ENCODE data around the gene ZNF536. TPM values are rescaled to one million over a fixed set of nuclear protein-coding genes. Genes with fewer than 3 reads are reported as not detected.
"Not testable (repeated sequence)": the region's sequence is repeated elsewhere in the genome, so short reads cannot be mapped to it uniquely, and the experiment has no call there.

Gene ZNF536
- total RNA-seq, 1 experiment from 2014 or later: 2.9 TPM

- Histone ChIP-seq H3K4me3 (ENCODE audit: low read depth, low read length, poor library complexity, severe bottlenecking) (no peak overlapping the region), H3K9me3 (ENCODE audit: low read depth, low read length, poor library complexity, severe bottlenecking) (no peaks in the 10 kb centered on the region), H3K27ac (ENCODE audit: low read depth, low read length, poor library complexity, severe bottlenecking) (no peak overlapping the region), H3K36me3 (ENCODE audit: insufficient read depth, low read length, poor library complexity, severe bottlenecking) (no peaks in the 10 kb centered on the region), H3K4me1 (ENCODE audit: insufficient read depth, low read length, poor library complexity, severe bottlenecking) (peaks cover 41% of the 10 kb centered on the region), H3K27me3 (replicated peaks; ENCODE audit: insufficient read depth, low read depth, low read length, poor library complexity) (no peaks in the 10 kb centered on the region)
- TF ChIP-seq CTCF (conservative IDR thresholded peaks at IDR 0.05; ENCODE audit: low read depth, low read length) (no peak), EZH2 (IDR thresholded peaks at IDR 0.05; ENCODE audit: borderline replicate concordance, low read depth, low read length, poor library complexity, severe bottlenecking) (no peak)
- CTCF ChIA-PET: no interaction called here
- no peak for DNase-seq (ENCODE audit: low spot score)
- no TSS peak for BruUV-seq (replicated peaks)
- POLR2A ChIA-PET (ENCODE audit: low non-redundant PET): no interaction called here
- intact Hi-C loops (cut with micrococcal nuclease; ENCODE audit: unreplicated experiment): no loop called here
These were observed 72.6 kb downstream of the ZNF536 start for GRCh38 chr19:30444686-30445232.

DNA sequence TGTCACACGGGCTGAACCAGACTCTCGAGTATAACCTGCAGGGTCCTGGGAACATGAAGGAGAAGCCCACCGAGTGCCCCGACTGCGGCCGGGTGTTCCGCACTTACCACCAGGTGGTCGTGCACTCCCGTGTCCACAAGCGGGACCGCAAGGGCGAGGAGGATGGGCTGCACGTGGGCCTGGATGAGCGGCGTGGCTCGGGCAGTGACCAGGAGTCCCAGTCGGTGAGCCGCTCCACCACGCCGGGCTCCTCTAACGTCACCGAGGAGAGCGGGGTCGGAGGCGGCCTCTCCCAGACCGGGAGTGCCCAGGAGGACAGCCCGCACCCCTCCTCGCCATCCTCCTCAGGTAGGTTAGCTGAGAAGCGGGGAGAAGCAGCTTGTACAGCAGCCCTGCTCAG, 73.2 kb downstream of the ZNF536 start:
- POLR2A ChIA-PET (ENCODE audit: low non-redundant PET): no interaction called here
- CTCF ChIA-PET: no interaction called here
- intact Hi-C loops (cut with micrococcal nuclease; ENCODE audit: unreplicated experiment): no loop called here

GRCh38 chr19:30446120-30446519, 73.9 kb downstream of the ZNF536 start:
- intact Hi-C loops (cut with micrococcal nuclease; ENCODE audit: unreplicated experiment); H3K9me3 ChIP-seq (ENCODE audit: low read depth, low read length, poor library complexity, severe bottlenecking); CTCF ChIA-PET; DNase-seq (ENCODE audit: low spot score); POLR2A ChIA-PET (ENCODE audit: low non-redundant PET); H3K27me3 ChIP-seq (replicated peaks; ENCODE audit: insufficient read depth, low read depth, low read length, poor library complexity); H3K4me3 ChIP-seq (ENCODE audit: low read depth, low read length, poor library complexity, severe bottlenecking); H3K36me3 ChIP-seq (ENCODE audit: insufficient read depth, low read length, poor library complexity, severe bottlenecking); BruUV-seq (replicated peaks): not testable (repeated sequence)
- Histone ChIP-seq H3K27ac (ENCODE audit: low read depth, low read length, poor library complexity, severe bottlenecking) (peak overlapping the region; percentile 43), H3K4me1 (ENCODE audit: insufficient read depth, low read length, poor library complexity, severe bottlenecking) (peaks cover 49% of the 10 kb centered on the region)

More for the DNA sequence above, 73.2 kb downstream of the ZNF536 start:
- no TSS peak for BruUV-seq (replicated peaks)
- no peak for DNase-seq (ENCODE audit: low spot score)
- Histone ChIP-seq H3K27ac (ENCODE audit: low read depth, low read length, poor library complexity, severe bottlenecking) (no peak overlapping the region), H3K36me3 (ENCODE audit: insufficient read depth, low read length, poor library complexity, severe bottlenecking) (no peaks in the 10 kb centered on the region), H3K9me3 (ENCODE audit: low read depth, low read length, poor library complexity, severe bottlenecking) (no peaks in the 10 kb centered on the region), H3K27me3 (replicated peaks; ENCODE audit: insufficient read depth, low read depth, low read length, poor library complexity) (no peaks in the 10 kb centered on the region), H3K4me1 (ENCODE audit: insufficient read depth, low read length, poor library complexity, severe bottlenecking) (peaks cover 44% of the 10 kb centered on the region), H3K4me3 (ENCODE audit: low read depth, low read length, poor library complexity, severe bottlenecking) (no peak overlapping the region)
- TF ChIP-seq CTCF (conservative IDR thresholded peaks at IDR 0.05; ENCODE audit: low read depth, low read length): no peak
- TF ChIP-seq EZH2 (IDR thresholded peaks at IDR 0.05; ENCODE audit: borderline replicate concordance, low read depth, low read length, poor library complexity, severe bottlenecking): no peak

- Histone ChIP-seq H3K36me3 (ENCODE audit: insufficient read depth, low read length, poor library complexity, severe bottlenecking) (no peaks in the 10 kb centered on the region), H3K4me1 (ENCODE audit: insufficient read depth, low read length, poor library complexity, severe bottlenecking) (peaks cover 49% of the 10 kb centered on the region), H3K27ac (ENCODE audit: low read depth, low read length, poor library complexity, severe bottlenecking) (peak overlapping the region; percentile 43), H3K9me3 (ENCODE audit: low read depth, low read length, poor library complexity, severe bottlenecking) (no peaks in the 10 kb centered on the region), H3K27me3 (replicated peaks; ENCODE audit: insufficient read depth, low read depth, low read length, poor library complexity) (no peaks in the 10 kb centered on the region), H3K4me3 (ENCODE audit: low read depth, low read length, poor library complexity, severe bottlenecking) (no peak overlapping the region)
- ChIA-PET CTCF (no interaction called here), POLR2A (ENCODE audit: low non-redundant PET) (no interaction called here)
- no TSS peak for BruUV-seq (replicated peaks)
- TF ChIP-seq CTCF (conservative IDR thresholded peaks at IDR 0.05; ENCODE audit: low read depth, low read length) (no peak), EZH2 (IDR thresholded peaks at IDR 0.05; ENCODE audit: borderline replicate concordance, low read depth, low read length, poor library complexity, severe bottlenecking) (no peak)
- DNase-seq (ENCODE audit: low spot score): peak; percentile 56
- intact Hi-C loops (cut with micrococcal nuclease; ENCODE audit: unreplicated experiment): no loop called here
These were observed 74.8 kb downstream of the ZNF536 start for GRCh38 chr19:30446850-30447552.
